ENCODE results near the gene HNRNPC. TPM values are rescaled to one million over a fixed set of nuclear protein-coding genes. Genes with fewer than 3 reads are reported as not detected.
A peak's percentile ranks its signal among the peaks of the same experiment; 100 is the strongest.

The HNRNPC gene
- total RNA-seq, 2 experiments from 2014 or later = 1,155 to 1,665 TPM

GRCh38 chr14:21245813-21246212 lies 23.4 kb downstream of the HNRNPC start:
- DNase-seq = no peak
- intact Hi-C loops (cut with DNase I, micrococcal nuclease) = no loop called here
- H3K36me3 Mint-ChIP-seq (ENCODE audit: low read depth) = peaks cover 76% of the 10 kb centered on the region
- H3K27me3 Mint-ChIP-seq = no peaks in the 10 kb centered on the region
- ATAC-seq = no peak
- ChIA-PET POLR2A (interaction anchor here (1.8 kb wide), 1 partner anchor 10 kb away, joined by 9 read pairs; no protein-coding TSS in a partner anchor), CTCF (no interaction called here)
- H3K27ac Mint-ChIP-seq = peak overlapping the region; percentile 47
- H3K4me1 Mint-ChIP-seq = peaks cover 78% of the 10 kb centered on the region
- H3K4me3 Mint-ChIP-seq = no peak overlapping the region
- no peaks in the 10 kb centered on the region for H3K9me3 Mint-ChIP-seq (ENCODE audit: low read depth)

GRCh38 chr14:21244544-21244943 lies 24.7 kb downstream of the HNRNPC start:
- H3K36me3 Mint-ChIP-seq (ENCODE audit: low read depth) = peaks cover 73% of the 10 kb centered on the region
- intact Hi-C loops (cut with DNase I, micrococcal nuclease) = loop anchor here in 1 of 2 experiments (5.0 kb wide), 1 partner anchor 103 kb away; no protein-coding TSS in a partner anchor
- POLR2A ChIA-PET = interaction anchor here (0.6 to 0.7 kb wide), 2 partner anchors 134 to 229 kb away, joined by 3 read pairs; no protein-coding TSS in a partner anchor
- H3K9me3 Mint-ChIP-seq (ENCODE audit: low read depth) = no peaks in the 10 kb centered on the region
- H3K27ac Mint-ChIP-seq = no peak overlapping the region
- H3K4me1 Mint-ChIP-seq = peaks cover 75% of the 10 kb centered on the region
- no peak for DNase-seq
- H3K27me3 Mint-ChIP-seq = no peaks in the 10 kb centered on the region
- ATAC-seq = no peak
- H3K4me3 Mint-ChIP-seq = no peak overlapping the region
- CTCF ChIA-PET = interaction anchor here (0.6 to 1.6 kb wide), 3 partner anchors 12 to 21 kb away, joined by 3 to 12 read pairs (median 4); no protein-coding TSS in a partner anchor

DNA sequence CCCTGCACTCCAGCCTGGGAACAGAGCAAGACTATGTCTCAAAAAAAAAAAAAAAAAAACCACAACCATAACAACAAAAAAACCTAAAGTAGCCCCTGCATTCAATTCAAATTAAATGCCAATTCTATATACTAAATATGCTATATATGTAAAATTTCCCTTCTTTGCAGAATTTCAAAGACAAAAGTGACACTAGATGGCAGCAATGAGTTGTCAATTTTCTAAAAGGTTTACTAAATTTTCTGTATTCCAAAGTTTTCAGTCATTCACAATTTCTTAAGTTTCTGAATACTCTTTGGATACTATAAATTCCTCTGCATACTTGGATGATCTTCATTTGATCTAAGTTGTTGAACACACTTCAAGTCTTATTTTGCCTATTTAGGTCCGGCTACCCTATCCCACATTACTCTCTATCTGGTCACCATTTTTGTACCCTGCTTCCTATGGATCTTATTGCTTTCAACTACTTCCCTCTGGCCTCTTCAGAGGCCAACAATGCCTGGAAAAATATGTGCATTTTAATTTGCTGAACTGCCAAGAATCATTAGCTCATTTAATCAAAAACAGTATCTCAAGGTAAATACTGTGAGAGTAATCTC lies 27.9 kb downstream of the HNRNPC start:
- peaks cover 77% of the 10 kb centered on the region for H3K4me1 Mint-ChIP-seq
- H3K27ac Mint-ChIP-seq = peak overlapping the region; percentile 75
- CTCF ChIA-PET = interaction anchor here (0.6 to 2.9 kb wide), 13 partner anchors 9 to 144 kb away, joined by 3 to 19 read pairs (median 4); no protein-coding TSS in a partner anchor
- POLR2A ChIA-PET = interaction anchor here (0.6 kb wide), 1 partner anchor 15 kb away, joined by 4 read pairs; no protein-coding TSS in a partner anchor
- no peak overlapping the region for H3K4me3 Mint-ChIP-seq
- H3K27me3 Mint-ChIP-seq = no peaks in the 10 kb centered on the region
- ATAC-seq = no peak
- no peak for DNase-seq
- peaks cover 77% of the 10 kb centered on the region for H3K36me3 Mint-ChIP-seq (ENCODE audit: low read depth)
- intact Hi-C loops (cut with DNase I, micrococcal nuclease) = loop anchor here (2.0 to 5.0 kb wide), 2 partner anchors 21 to 106 kb away; no protein-coding TSS in a partner anchor
- no peaks in the 10 kb centered on the region for H3K9me3 Mint-ChIP-seq (ENCODE audit: low read depth)

DNA sequence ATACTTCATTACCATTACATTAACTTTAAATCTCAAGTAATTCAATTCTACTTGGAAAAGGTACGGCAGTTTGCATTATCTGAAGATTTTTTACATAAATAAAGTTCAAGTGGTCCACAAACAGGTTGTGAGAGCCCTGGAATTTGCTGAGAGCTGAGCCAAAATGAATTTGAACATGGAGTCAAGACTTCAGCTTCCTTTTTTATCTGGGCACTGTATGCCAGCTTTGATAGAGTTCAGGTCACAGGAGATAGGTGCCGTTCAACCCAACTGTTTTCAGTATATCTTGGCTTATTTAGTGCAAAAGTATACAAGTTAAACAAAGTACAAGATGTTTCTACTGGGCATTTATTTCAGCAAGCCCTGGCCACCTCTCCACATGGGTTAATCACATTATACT lies 28.8 kb downstream of the HNRNPC start:
- Mint-ChIP-seq H3K9me3 (ENCODE audit: low read depth) (no peaks in the 10 kb centered on the region), H3K36me3 (ENCODE audit: low read depth) (peaks cover 74% of the 10 kb centered on the region), H3K4me3 (no peak overlapping the region), H3K27ac (no peak overlapping the region), H3K27me3 (no peaks in the 10 kb centered on the region), H3K4me1 (peaks cover 80% of the 10 kb centered on the region)
- DNase-seq (no peak), ATAC-seq (no peak)
- intact Hi-C loops (cut with DNase I, micrococcal nuclease) = loop anchor here (2.0 to 5.0 kb wide), 2 partner anchors 22 to 107 kb away; no protein-coding TSS in a partner anchor
- POLR2A ChIA-PET = interaction anchor here (0.6 kb wide), 1 partner anchor 22 kb away, joined by 3 read pairs; no protein-coding TSS in a partner anchor
- CTCF ChIA-PET = interaction anchor here (0.5 to 2.9 kb wide), 11 partner anchors 9 to 289 kb away, joined by 3 to 19 read pairs (median 3); no protein-coding TSS in a partner anchor

- Mint-ChIP-seq H3K27me3 (no peaks in the 10 kb centered on the region), H3K9me3 (ENCODE audit: low read depth) (no peaks in the 10 kb centered on the region), H3K36me3 (ENCODE audit: low read depth) (peaks cover 75% of the 10 kb centered on the region), H3K4me3 (no peak overlapping the region), H3K4me1 (peaks cover 84% of the 10 kb centered on the region), H3K27ac (peak overlapping the region; percentile 2)
- ATAC-seq = no peak
- no peak for DNase-seq
- POLR2A ChIA-PET = interaction anchor here (0.6 kb wide), 2 partner anchors 16 to 22 kb away, joined by 4 to 5 read pairs; no protein-coding TSS in a partner anchor
- CTCF ChIA-PET = interaction anchor here (0.6 to 2.9 kb wide), 5 partner anchors 8 to 19 kb away, joined by 3 to 19 read pairs (median 5); no protein-coding TSS in a partner anchor
- intact Hi-C loops (cut with DNase I, micrococcal nuclease) = loop anchor here in 1 of 2 experiments (10.0 kb wide), 1 partner anchor 146 kb away; the partner anchor contains the start of gene SUPT16H
Measured at GRCh38 chr14:21238823-21239518, 30.3 kb downstream of the HNRNPC start.

GRCh38 chr14:21236948-21237797 lies 32.1 kb downstream of the HNRNPC start:
- POLR2A ChIA-PET = interaction anchor here (0.5 kb wide), 1 partner anchor 21 kb away, joined by 3 read pairs; no protein-coding TSS in a partner anchor
- H3K27ac Mint-ChIP-seq = peak overlapping the region; percentile 19

GRCh38 chr14:21234112-21234511 lies 35.1 kb downstream of the HNRNPC start:
- Mint-ChIP-seq H3K9me3 (ENCODE audit: low read depth) (no peaks in the 10 kb centered on the region), H3K4me1 (peaks cover 92% of the 10 kb centered on the region), H3K36me3 (ENCODE audit: low read depth) (peaks cover 83% of the 10 kb centered on the region), H3K4me3 (peak overlapping the region; percentile 32), H3K27ac (peak overlapping the region; percentile 91), H3K27me3 (no peaks in the 10 kb centered on the region)
- DNase-seq = no peak
- ChIA-PET POLR2A (no interaction called here), CTCF (interaction anchor here (0.6 to 1.0 kb wide), 5 partner anchors 14 to 186 kb away, joined by 3 to 4 read pairs (median 3); no protein-coding TSS in a partner anchor)
- no peak for ATAC-seq
- intact Hi-C loops (cut with DNase I, micrococcal nuclease) = loop anchor here (5.0 to 10.0 kb wide), 3 partner anchors 33 to 151 kb away; partner anchors contain the start of genes HNRNPC (in 1 of the 2) and SUPT16H (in 1 of the 2)

More at GRCh38 chr14:21236948-21237797, 32.1 kb downstream of the HNRNPC start:
- H3K4me3 Mint-ChIP-seq = no peak overlapping the region
- no peaks in the 10 kb centered on the region for H3K27me3 Mint-ChIP-seq
- peaks cover 79% of the 10 kb centered on the region for H3K36me3 Mint-ChIP-seq (ENCODE audit: low read depth)
- peaks cover 85% of the 10 kb centered on the region for H3K4me1 Mint-ChIP-seq
- CTCF ChIA-PET = interaction anchor here (0.8 kb wide), 1 partner anchor 13 kb away, joined by 3 read pairs; no protein-coding TSS in a partner anchor
- DNase-seq = no peak
- ATAC-seq = no peak
- H3K9me3 Mint-ChIP-seq (ENCODE audit: low read depth) = no peaks in the 10 kb centered on the region
- intact Hi-C loops (cut with DNase I, micrococcal nuclease) = loop anchor here in 1 of 2 experiments (10.0 kb wide), 1 partner anchor 148 kb away; the partner anchor contains the start of gene SUPT16H

DNA sequence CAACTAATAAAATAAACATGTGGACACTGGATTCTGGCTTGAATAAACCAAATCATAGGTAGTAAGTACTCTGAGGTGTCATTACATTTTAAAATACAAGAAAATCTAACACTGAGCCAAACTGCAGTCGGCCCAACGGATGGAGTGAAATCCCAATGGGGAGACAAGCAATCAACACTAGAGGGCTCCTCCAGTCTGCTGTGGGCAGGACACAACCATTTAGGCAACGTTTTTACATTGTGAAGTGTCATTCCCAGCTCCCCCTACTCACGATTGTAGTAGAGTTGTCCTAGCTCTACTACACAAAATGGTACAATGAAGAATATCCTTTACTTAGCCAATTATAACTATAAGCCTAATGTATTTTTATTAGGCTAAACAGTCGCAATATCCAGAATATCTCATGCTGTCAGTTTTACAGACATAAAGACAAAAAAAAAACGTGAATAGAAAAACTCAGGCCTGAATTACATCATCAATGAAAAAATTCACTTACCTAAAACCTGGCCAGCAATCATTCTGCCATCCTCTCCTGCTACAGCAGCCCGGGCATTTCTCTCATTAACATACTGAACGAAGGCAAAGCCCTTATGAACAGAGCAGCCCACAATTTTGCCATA lies 35.7 kb downstream of the HNRNPC start:
- peak; percentile 32 for DNase-seq
- peak overlapping the region; percentile 32 for H3K4me3 Mint-ChIP-seq
- CTCF ChIA-PET = interaction anchor here (0.6 to 1.0 kb wide), 3 partner anchors 14 to 186 kb away, joined by 3 to 4 read pairs (median 4); no protein-coding TSS in a partner anchor
- peak; percentile 28 for ATAC-seq
- peaks cover 87% of the 10 kb centered on the region for H3K4me1 Mint-ChIP-seq
- H3K36me3 Mint-ChIP-seq (ENCODE audit: low read depth) = peaks cover 78% of the 10 kb centered on the region
- POLR2A ChIA-PET = no interaction called here
- no peaks in the 10 kb centered on the region for H3K9me3 Mint-ChIP-seq (ENCODE audit: low read depth)
- no peaks in the 10 kb centered on the region for H3K27me3 Mint-ChIP-seq
- peak overlapping the region; percentile 91 for H3K27ac Mint-ChIP-seq
- intact Hi-C loops (cut with DNase I, micrococcal nuclease) = loop anchor here (5.0 to 10.0 kb wide), 3 partner anchors 34 to 151 kb away; partner anchors contain the start of genes HNRNPC (in 1 of the 2) and SUPT16H (in 1 of the 2)

DNA sequence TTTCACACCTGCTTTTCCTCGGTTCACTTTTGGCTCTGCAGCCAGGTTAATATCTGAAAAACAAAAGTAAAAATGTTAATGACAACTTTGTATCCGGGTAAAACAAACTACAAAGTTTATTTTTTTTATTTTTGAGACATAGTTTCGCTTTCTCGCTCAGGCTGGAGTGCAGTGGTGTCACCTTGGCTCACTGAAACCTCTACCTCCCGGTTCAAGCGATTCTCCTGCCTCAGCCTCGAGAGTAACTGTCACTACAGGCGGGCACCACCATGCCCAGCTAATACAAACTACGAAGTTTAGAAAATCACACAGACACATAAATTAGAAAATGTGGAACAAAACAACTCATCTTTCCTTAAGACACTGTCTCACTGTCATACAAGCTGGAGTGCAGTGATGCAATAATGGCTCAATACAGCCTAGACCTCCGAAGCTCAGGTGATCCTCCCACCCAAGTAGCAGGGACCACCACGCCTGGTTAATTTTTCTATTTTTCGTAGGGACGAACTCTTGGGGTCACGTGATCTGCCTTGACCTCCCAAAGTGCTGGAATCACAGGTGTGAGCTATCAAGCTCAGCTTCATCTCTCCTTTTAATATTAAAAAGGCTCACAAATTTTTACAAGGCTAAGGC lies 38.1 kb downstream of the HNRNPC start:
- ChIA-PET CTCF (interaction anchor here (0.6 to 3.0 kb wide), 4 partner anchors 9 to 69 kb away, joined by 3 to 19 read pairs (median 4); no protein-coding TSS in a partner anchor), POLR2A (interaction anchor here (0.6 to 1.3 kb wide), 3 partner anchors 16 to 34 kb away, joined by 3 to 5 read pairs (median 4); no protein-coding TSS in a partner anchor)
- ATAC-seq (peak; percentile 44), DNase-seq (peak; percentile 43)
- Mint-ChIP-seq H3K9me3 (ENCODE audit: low read depth) (no peaks in the 10 kb centered on the region), H3K36me3 (ENCODE audit: low read depth) (peaks cover 79% of the 10 kb centered on the region), H3K4me1 (peaks cover 78% of the 10 kb centered on the region), H3K27ac (peak overlapping the region; percentile 81), H3K4me3 (peak overlapping the region; percentile 23), H3K27me3 (no peaks in the 10 kb centered on the region)
- intact Hi-C loops (cut with DNase I, micrococcal nuclease) = loop anchor here (2.0 to 10.0 kb wide), 4 partner anchors 14 to 154 kb away; partner anchors contain the start of genes HNRNPC (in 1 of the 2) and SUPT16H (in 1 of the 2)

Measured in activated CD4-positive, alpha-beta T cell treated with anti-CD3 and anti-CD28 coated beads for 36 hours (primary cell).